SK-N-MC (cell line): ENCODE data around the gene VAV2.

Experiments
- EZH2 ChIP-seq: fragments of 200-600 bp; sonication (generic); IDR thresholded peaks from one replicate; pipeline ENCODE4 v1.6.1; 2017; ENCODE audit warnings: antibody characterized with exemption
- FOXP2 ChIP-seq: optimal IDR thresholded peaks from 2 replicates; pipeline ENCODE3; 2011; ENCODE audit warnings: mild to moderate bottlenecking, moderate library complexity; ENCODE audit not compliant: insufficient read depth; ENCODE audit errors: extremely low read length, control extremely low read depth
- POLR2AphosphoS5 ChIP-seq: IDR thresholded peaks from 2 replicates; pipeline ENCODE4 v1.6.1; 2012; ENCODE audit warnings: mild to moderate bottlenecking, low read depth, low read length, borderline replicate concordance

DNA sequence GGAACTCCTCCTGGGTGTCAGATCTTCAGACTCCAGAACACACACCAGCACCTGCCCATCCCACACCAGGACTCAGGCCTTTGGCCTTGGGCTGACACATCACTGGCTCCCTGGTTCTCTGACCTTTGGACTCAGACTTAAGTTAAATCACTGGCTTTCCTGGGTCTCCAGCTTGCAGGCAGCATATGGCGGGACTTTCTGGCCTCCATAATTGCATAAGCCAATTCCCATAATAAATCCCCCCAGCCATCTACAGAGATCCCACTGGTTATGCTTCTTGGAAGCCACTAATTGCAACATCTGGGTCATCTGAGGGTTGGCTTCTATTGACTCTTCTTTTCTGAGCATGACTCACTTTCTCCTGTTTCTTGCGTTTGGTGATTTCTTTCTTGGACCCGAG is 173.7 kb downstream of the VAV2 start:
- no peak for TF ChIP-seq POLR2AphosphoS5
- no peak for TF ChIP-seq EZH2
- no peak for TF ChIP-seq FOXP2
